Stimulated activated naive CD8-positive, alpha-beta T cell treated with anti-CD3 and anti-CD28 coated beads, Interleukin-15, Interleukin-2, amounts not matched to agents 100 ng/mL and 50 ng/mL, for 24 hours (primary cell): ENCODE data around the gene IGSF21.

Experiments used
- H3K27ac Mint-ChIP-seq: one replicate; pipeline ENCODE4 v1.8.0; 2021; ENCODE audit warnings: mild to moderate bottlenecking, mixed read lengths
- H3K27me3 Mint-ChIP-seq: one replicate; pipeline ENCODE4 v1.8.0; 2021; ENCODE audit warnings: mixed read lengths
- H3K36me3 Mint-ChIP-seq: one replicate; pipeline ENCODE4 v1.8.0; 2021; ENCODE audit warnings: low read depth, mixed read lengths
- H3K4me1 Mint-ChIP-seq: one replicate; pipeline ENCODE4 v1.8.0; 2021; ENCODE audit warnings: low read depth, mixed read lengths
- H3K4me3 Mint-ChIP-seq: one replicate; pipeline ENCODE4 v1.8.0; 2021; ENCODE audit warnings: mild to moderate bottlenecking, mixed read lengths
- H3K9me3 Mint-ChIP-seq: one replicate; pipeline ENCODE4 v1.8.0; 2021; ENCODE audit warnings: mixed read lengths

The IGSF21 gene

GRCh38 chr1:18322368-18323032 lies 214.9 kb downstream of the IGSF21 start:
- peaks cover 10% of the 10 kb centered on the region for H3K27me3 Mint-ChIP-seq
- no peak overlapping the region for H3K4me3 Mint-ChIP-seq

GRCh38 chr1:18323259-18323658 lies 215.7 kb downstream of the IGSF21 start:
- no peaks in the 10 kb centered on the region for H3K9me3 Mint-ChIP-seq
- peaks cover 10% of the 10 kb centered on the region for H3K27me3 Mint-ChIP-seq
- H3K4me3 Mint-ChIP-seq = no peak overlapping the region
- no peaks in the 10 kb centered on the region for H3K4me1 Mint-ChIP-seq
- H3K36me3 Mint-ChIP-seq = no peaks in the 10 kb centered on the region
- no peak overlapping the region for H3K27ac Mint-ChIP-seq

More at GRCh38 chr1:18322368-18323032, 214.9 kb downstream of the IGSF21 start:
- Mint-ChIP-seq H3K36me3 (no peaks in the 10 kb centered on the region), H3K27ac (no peak overlapping the region), H3K4me1 (no peaks in the 10 kb centered on the region), H3K9me3 (no peaks in the 10 kb centered on the region)

- Mint-ChIP-seq H3K27ac (no peak overlapping the region), H3K27me3 (peaks cover 10% of the 10 kb centered on the region), H3K4me3 (no peak overlapping the region), H3K4me1 (no peaks in the 10 kb centered on the region), H3K9me3 (no peaks in the 10 kb centered on the region), H3K36me3 (no peaks in the 10 kb centered on the region)
Observed at GRCh38 chr1:18324246-18324645, 216.6 kb downstream of the IGSF21 start.

GRCh38 chr1:18325136-18325535 lies 217.5 kb downstream of the IGSF21 start:
- no peaks in the 10 kb centered on the region for H3K9me3 Mint-ChIP-seq
- no peak overlapping the region for H3K4me3 Mint-ChIP-seq
- H3K36me3 Mint-ChIP-seq = no peaks in the 10 kb centered on the region
- no peak overlapping the region for H3K27ac Mint-ChIP-seq
- peaks cover 10% of the 10 kb centered on the region for H3K27me3 Mint-ChIP-seq
- no peaks in the 10 kb centered on the region for H3K4me1 Mint-ChIP-seq

GRCh38 chr1:18326211-18326897 lies 218.8 kb downstream of the IGSF21 start:
- Mint-ChIP-seq H3K27ac (no peak overlapping the region), H3K9me3 (no peaks in the 10 kb centered on the region), H3K4me1 (no peaks in the 10 kb centered on the region), H3K27me3 (peaks cover 10% of the 10 kb centered on the region), H3K4me3 (no peak overlapping the region), H3K36me3 (no peaks in the 10 kb centered on the region)

- H3K36me3 Mint-ChIP-seq = no peaks in the 10 kb centered on the region
- H3K9me3 Mint-ChIP-seq = no peaks in the 10 kb centered on the region
- H3K4me1 Mint-ChIP-seq = no peaks in the 10 kb centered on the region
- H3K4me3 Mint-ChIP-seq = no peak overlapping the region
- H3K27me3 Mint-ChIP-seq = peaks cover 9% of the 10 kb centered on the region
- no peak overlapping the region for H3K27ac Mint-ChIP-seq
Observed at GRCh38 chr1:18327650-18328049, 220.1 kb downstream of the IGSF21 start.

GRCh38 chr1:18328803-18329202 lies 221.2 kb downstream of the IGSF21 start:
- no peak overlapping the region for H3K27ac Mint-ChIP-seq
- H3K27me3 Mint-ChIP-seq = peaks cover 5% of the 10 kb centered on the region
- no peaks in the 10 kb centered on the region for H3K9me3 Mint-ChIP-seq
- H3K36me3 Mint-ChIP-seq = no peaks in the 10 kb centered on the region
- no peaks in the 10 kb centered on the region for H3K4me1 Mint-ChIP-seq
- H3K4me3 Mint-ChIP-seq = no peak overlapping the region

- H3K27me3 Mint-ChIP-seq = peaks cover 5% of the 10 kb centered on the region
- H3K4me3 Mint-ChIP-seq = no peak overlapping the region
- no peaks in the 10 kb centered on the region for H3K36me3 Mint-ChIP-seq
- H3K4me1 Mint-ChIP-seq = no peaks in the 10 kb centered on the region
- H3K9me3 Mint-ChIP-seq = no peaks in the 10 kb centered on the region
- no peak overlapping the region for H3K27ac Mint-ChIP-seq
Observed at GRCh38 chr1:18329469-18330253, 222.1 kb downstream of the IGSF21 start.

GRCh38 chr1:18332576-18332975 lies 225.0 kb downstream of the IGSF21 start:
- H3K9me3 Mint-ChIP-seq = no peaks in the 10 kb centered on the region
- peaks cover 5% of the 10 kb centered on the region for H3K27me3 Mint-ChIP-seq
- no peak overlapping the region for H3K27ac Mint-ChIP-seq
- H3K4me3 Mint-ChIP-seq = no peak overlapping the region
- no peaks in the 10 kb centered on the region for H3K36me3 Mint-ChIP-seq
- no peaks in the 10 kb centered on the region for H3K4me1 Mint-ChIP-seq

GRCh38 chr1:18333220-18333619 lies 225.6 kb downstream of the IGSF21 start:
- Mint-ChIP-seq H3K27me3 (peaks cover 5% of the 10 kb centered on the region), H3K36me3 (no peaks in the 10 kb centered on the region), H3K4me3 (no peak overlapping the region), H3K4me1 (no peaks in the 10 kb centered on the region), H3K27ac (no peak overlapping the region), H3K9me3 (no peaks in the 10 kb centered on the region)

- Mint-ChIP-seq H3K27me3 (peaks cover 5% of the 10 kb centered on the region), H3K36me3 (no peaks in the 10 kb centered on the region), H3K27ac (no peak overlapping the region), H3K4me3 (no peak overlapping the region), H3K9me3 (no peaks in the 10 kb centered on the region), H3K4me1 (no peaks in the 10 kb centered on the region)
Observed at GRCh38 chr1:18336801-18337200, 229.2 kb downstream of the IGSF21 start.

GRCh38 chr1:18337757-18338156 lies 230.2 kb downstream of the IGSF21 start:
- Mint-ChIP-seq H3K36me3 (no peaks in the 10 kb centered on the region), H3K4me1 (no peaks in the 10 kb centered on the region), H3K9me3 (no peaks in the 10 kb centered on the region), H3K27ac (no peak overlapping the region), H3K27me3 (peaks cover 1% of the 10 kb centered on the region), H3K4me3 (no peak overlapping the region)

- no peaks in the 10 kb centered on the region for H3K4me1 Mint-ChIP-seq
- H3K9me3 Mint-ChIP-seq = no peaks in the 10 kb centered on the region
- no peak overlapping the region for H3K27ac Mint-ChIP-seq
- no peaks in the 10 kb centered on the region for H3K27me3 Mint-ChIP-seq
- H3K36me3 Mint-ChIP-seq = no peaks in the 10 kb centered on the region
- no peak overlapping the region for H3K4me3 Mint-ChIP-seq
Observed at GRCh38 chr1:18339161-18339560, 231.6 kb downstream of the IGSF21 start.

- Mint-ChIP-seq H3K27ac (no peak overlapping the region), H3K27me3 (no peaks in the 10 kb centered on the region), H3K9me3 (no peaks in the 10 kb centered on the region), H3K4me1 (no peaks in the 10 kb centered on the region), H3K36me3 (no peaks in the 10 kb centered on the region), H3K4me3 (no peak overlapping the region)
Observed at GRCh38 chr1:18340158-18340764, 232.7 kb downstream of the IGSF21 start.

- Mint-ChIP-seq H3K27ac (no peak overlapping the region), H3K9me3 (no peaks in the 10 kb centered on the region), H3K4me3 (no peak overlapping the region), H3K36me3 (no peaks in the 10 kb centered on the region), H3K4me1 (no peaks in the 10 kb centered on the region), H3K27me3 (no peaks in the 10 kb centered on the region)
Observed at GRCh38 chr1:18340787-18341186, 233.2 kb downstream of the IGSF21 start.
